HUDEP-2 (cell line): ENCODE results near the gene STRIP2.
"Not testable (repeated sequence)": the region's sequence is repeated elsewhere in the genome, so short reads cannot be mapped to it uniquely, and the experiment has no call there.

Experiments
- DNase-seq, 76 experiments: peaks; one replicate each; lab custom pipeline; 2025; ENCODE audit not compliant: unreplicated experiment in 76 of 76; lab: John Stamatoyannopoulos, UW

STRIP2 gene

DNA sequence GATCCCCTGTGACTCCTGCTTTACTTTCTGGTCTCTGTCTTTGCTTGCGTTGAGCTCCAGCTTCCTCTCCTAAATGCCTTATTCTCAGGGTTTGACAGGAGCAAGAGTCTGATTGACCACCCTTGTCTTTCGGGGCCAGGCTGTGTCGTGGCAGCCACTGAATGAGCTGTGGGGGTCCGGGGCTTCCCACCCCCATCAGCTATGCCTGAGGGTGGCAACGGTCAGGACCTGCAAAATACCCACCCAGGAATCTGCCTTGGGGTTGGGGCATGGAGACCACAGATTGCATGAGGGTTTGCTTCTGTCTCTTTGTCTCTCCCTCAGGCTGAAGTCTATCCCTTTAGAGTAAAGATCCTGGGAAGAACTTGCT, 88.7 kb downstream of the STRIP2 start:
- no peak for DNase-seq

DNA sequence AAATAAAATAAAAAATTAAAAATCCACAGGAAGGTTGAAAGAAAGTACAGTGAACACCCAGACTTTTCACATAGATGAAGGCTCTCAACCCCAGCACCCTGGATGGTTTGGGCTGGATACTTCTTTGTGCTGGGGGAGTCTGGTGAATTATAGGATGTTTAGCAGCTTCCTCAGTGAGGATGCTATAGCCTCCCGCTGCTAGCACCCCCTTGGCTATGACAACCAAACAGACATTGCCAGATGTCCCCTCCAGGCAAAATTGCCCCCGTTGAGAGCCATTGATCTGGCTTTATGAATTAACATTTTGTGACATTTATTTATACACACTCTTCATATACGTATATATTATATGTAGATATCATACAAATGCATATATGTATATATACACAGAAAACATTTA, 89.7 kb downstream of the STRIP2 start:
- DNase-seq = no peak

GRCh38 chr7:129524405-129524804, 90.2 kb downstream of the STRIP2 start:
- peak in 60 of 76 experiments; percentile 2 to 71 (median 33) for DNase-seq

DNA sequence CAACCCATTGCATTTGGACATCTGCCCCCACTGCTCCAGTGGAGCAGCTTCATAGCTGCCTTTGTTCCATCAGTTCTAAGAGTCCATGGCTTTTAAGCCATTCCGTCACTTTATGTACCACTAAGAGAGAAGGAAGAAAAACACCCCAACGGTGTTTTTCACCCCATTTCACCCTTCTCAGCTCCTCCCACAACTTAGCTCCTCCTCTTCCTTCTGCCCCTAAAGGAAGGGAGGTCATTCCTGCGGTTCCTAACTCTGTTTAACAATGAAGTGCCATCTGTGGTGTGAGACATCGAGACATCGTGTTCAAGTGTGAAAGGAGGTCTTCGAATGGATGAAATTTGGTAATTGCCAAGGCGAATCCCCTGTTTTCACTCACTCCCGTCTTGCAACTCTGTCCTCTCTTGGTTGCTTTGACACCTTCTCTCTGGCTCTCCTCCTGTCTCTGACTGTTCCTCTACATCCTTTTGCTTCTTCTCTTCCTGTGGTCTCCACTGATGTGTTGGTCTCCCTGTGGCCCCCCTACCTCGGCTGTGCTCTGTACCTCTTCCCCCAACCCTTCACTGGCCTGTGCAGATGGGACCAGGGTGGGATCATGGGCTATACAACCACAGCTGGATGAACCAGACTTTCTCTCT, 91.1 kb downstream of the STRIP2 start:
- DNase-seq = no peak

DNA sequence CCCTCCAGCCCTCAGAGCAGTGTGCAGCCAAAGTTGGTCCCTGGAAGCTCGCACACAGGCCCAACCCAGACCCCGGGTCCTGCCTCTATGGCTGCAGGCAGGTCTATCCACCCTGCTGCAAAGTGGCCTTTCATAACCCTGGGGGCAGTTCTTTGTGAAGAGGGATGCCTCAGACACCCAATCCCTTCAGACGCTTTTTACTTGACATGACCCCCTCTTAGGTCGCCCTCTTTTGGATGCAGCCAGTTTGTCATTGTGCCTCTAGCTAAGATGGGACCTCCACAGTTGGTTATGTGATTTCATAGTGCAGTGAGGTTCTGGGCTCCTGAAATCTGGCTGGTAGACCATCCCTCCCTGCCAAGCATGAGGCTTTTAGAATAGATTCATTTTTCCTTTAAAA, 95.4 kb downstream of the STRIP2 start:
- no peak for DNase-seq

DNA sequence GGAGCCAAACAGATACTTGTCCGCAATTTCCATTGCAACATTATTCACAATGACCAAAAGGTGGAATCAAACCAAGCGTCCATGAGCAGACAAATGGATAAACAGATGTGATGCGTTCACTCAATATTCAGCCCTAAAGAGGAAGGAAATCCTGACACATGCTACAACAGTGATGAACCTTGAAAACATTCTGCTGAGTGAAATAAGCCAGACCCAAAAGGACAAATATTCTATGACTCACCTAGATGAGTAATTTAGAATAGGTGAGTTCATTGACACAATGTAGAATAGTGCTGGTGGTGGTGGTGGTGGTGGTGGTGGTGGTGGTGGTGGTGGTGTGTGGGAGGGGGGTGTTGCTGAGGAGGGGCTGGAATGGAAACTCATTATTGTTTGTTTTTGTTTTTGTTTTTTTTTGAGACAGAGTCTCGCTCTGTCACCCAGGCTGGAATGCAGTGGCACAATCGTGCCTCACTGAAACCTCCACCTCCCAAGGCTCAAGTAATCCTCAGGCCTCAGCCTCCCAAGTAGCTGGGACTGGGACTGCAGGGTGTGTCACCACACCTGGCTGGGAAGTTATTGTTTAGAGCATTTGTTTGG, 96.7 kb downstream of the STRIP2 start:
- DNase-seq = no peak

DNA sequence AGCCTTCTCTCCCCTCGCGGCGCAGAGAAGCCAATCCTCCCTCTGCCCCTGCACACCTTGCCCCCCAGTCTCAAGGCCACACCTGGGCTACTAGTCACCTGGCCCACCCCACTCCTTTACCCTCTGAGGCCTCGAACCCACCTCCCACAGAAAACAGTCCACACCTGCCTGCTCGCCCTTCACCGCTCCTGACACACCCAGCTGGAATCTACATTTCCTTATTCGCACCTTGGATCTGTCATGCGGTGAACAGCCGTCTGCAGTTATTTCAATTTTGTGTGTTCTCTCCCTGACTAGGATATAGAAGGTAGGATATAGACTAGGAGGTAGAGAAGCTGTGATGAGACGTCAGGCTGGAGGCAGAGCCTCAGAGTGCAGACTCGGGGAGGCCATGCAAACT, 97.5 kb downstream of the STRIP2 start:
- DNase-seq = no peak

GRCh38 chr7:129532375-129532774, 98.1 kb downstream of the STRIP2 start:
- no peak for DNase-seq

GRCh38 chr7:129534558-129535274, 100.5 kb downstream of the STRIP2 start:
- DNase-seq = not testable (repeated sequence)

GRCh38 chr7:129535896-129536295, 101.7 kb downstream of the STRIP2 start:
- no peak for DNase-seq

DNA sequence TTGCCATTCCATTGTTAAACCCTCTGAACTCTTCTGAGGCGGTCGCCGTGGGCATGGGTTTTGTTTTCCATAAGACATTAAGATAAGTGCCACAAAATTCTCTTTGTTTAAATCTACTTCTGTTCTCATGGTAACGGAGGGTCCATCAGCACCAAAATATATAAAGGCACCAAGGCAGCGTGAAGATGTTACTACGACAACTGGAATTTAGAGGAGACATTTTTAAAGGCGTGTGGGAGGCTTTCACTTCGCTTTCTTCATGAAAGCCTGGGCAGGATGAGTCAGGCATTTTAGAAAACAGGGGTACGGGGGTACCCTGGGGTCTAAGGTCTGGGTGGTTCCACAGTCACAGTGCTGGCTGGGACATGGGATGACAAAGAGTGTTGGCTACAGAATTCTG, 102.1 kb downstream of the STRIP2 start:
- DNase-seq = no peak
